C4-2B (cell line): ENCODE results near the gene PDIA4.

Experiments used
- ZFX ChIP-seq: fragments of 450-650 bp; IDR thresholded peaks from 2 replicates; pipeline ENCODE4 v1.6.1; 2017
- TF ChIP-seq, protein P1 (sequence below): fragments of 450-650 bp; conservative IDR thresholded peaks from 2 replicates; pipeline ENCODE4 v1.5.1; 2017; ENCODE audit warnings: mild to moderate bottlenecking

DNA sequence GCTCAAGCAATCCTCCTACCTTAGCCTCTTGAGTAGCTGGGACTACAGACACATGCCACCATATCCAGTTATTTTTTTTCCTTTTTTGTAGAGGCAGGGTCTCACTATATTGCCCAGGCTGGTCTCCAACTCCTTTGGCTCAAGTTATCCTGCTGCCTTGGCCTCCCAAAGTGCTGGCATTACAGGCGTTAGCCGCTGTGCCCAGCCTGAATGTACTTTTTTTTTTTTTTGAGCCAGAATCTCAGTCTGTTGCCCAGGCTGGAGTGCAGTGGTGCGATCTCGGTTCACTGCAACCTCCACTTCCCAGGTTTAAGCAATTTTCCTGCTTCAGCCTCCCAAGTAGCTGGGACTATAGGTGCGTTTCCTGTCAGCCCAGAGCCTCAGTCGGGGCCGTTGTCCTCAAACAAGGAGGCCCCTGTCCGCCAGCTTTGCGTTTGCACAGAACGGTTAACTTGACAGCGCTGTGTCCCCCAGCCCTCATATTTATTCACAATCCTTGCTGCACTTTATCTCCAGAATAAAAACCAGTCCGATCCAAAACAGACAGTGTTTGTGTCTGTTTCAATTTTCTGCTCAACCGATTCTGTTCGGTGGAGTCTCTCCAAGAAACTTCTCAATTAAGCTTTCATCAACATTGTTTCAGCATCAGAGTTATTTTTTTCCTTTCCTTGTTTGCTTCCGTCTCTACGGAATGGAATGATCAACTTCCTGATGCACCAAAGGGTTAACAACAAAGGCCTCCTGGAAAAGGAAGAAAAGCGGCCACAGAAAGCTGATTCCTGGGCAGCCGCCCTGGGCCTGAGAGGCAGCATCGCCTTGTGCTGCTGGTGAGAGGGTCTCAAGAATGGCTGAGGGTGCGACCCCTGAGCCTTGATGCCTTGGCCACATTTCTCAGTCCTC is 64.5 kb downstream of the PDIA4 start:
- TF ChIP-seq, protein P1, sequence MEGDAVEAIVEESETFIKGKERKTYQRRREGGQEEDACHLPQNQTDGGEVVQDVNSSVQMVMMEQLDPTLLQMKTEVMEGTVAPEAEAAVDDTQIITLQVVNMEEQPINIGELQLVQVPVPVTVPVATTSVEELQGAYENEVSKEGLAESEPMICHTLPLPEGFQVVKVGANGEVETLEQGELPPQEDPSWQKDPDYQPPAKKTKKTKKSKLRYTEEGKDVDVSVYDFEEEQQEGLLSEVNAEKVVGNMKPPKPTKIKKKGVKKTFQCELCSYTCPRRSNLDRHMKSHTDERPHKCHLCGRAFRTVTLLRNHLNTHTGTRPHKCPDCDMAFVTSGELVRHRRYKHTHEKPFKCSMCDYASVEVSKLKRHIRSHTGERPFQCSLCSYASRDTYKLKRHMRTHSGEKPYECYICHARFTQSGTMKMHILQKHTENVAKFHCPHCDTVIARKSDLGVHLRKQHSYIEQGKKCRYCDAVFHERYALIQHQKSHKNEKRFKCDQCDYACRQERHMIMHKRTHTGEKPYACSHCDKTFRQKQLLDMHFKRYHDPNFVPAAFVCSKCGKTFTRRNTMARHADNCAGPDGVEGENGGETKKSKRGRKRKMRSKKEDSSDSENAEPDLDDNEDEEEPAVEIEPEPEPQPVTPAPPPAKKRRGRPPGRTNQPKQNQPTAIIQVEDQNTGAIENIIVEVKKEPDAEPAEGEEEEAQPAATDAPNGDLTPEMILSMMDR, result no peak
- no peak for TF ChIP-seq ZFX
